TTC549 (cell line): Measurements from ENCODE around the gene PLAGL1.
"Not testable (repeated sequence)": the region's sequence is repeated elsewhere in the genome, so short reads cannot be mapped to it uniquely, and the experiment has no call there.

Experiments
- FAIRE-seq: peaks from 2 replicates; lab custom pipeline; 2012; peaks lifted over from hg19 to GRCh38; lab: Jason Lieb, UNC

The PLAGL1 gene

GRCh38 chr6:143936778-143937667 lies 71.0 kb downstream of the PLAGL1 start:
- no peak for FAIRE-seq

GRCh38 chr6:143936347-143936746 lies 71.7 kb downstream of the PLAGL1 start:
- no peak for FAIRE-seq

- no peak for FAIRE-seq
Measured at GRCh38 chr6:143934867-143935266, 73.2 kb downstream of the PLAGL1 start.

- FAIRE-seq = no peak
Measured at GRCh38 chr6:143934331-143934730, 73.7 kb downstream of the PLAGL1 start.

- no peak for FAIRE-seq
Measured at GRCh38 chr6:143929975-143930374, 78.1 kb downstream of the PLAGL1 start.

- FAIRE-seq = no peak
Measured at GRCh38 chr6:143928853-143929252, 79.2 kb downstream of the PLAGL1 start.

- FAIRE-seq = not testable (repeated sequence)
Measured at GRCh38 chr6:143917026-143917425, 91.0 kb downstream of the PLAGL1 start.

GRCh38 chr6:143912671-143913070 lies 95.4 kb downstream of the PLAGL1 start:
- no peak for FAIRE-seq

GRCh38 chr6:143911028-143911427 lies 97.0 kb downstream of the PLAGL1 start:
- no peak for FAIRE-seq

GRCh38 chr6:143902827-143903226 lies 105.2 kb downstream of the PLAGL1 start:
- FAIRE-seq = no peak

- no peak for FAIRE-seq
Measured at GRCh38 chr6:143901885-143902750, 105.9 kb downstream of the PLAGL1 start.

- no peak for FAIRE-seq
Measured at GRCh38 chr6:143900358-143900757, 107.7 kb downstream of the PLAGL1 start.

GRCh38 chr6:143896126-143896860 lies 111.8 kb downstream of the PLAGL1 start:
- FAIRE-seq = no peak

GRCh38 chr6:143894655-143895054 lies 113.4 kb downstream of the PLAGL1 start:
- no peak for FAIRE-seq
